Mesenchymal stem cell (in vitro differentiated cells and primary cell): Measurements from ENCODE around the gene NRP2.

Experiments used
- DNase-seq: peaks from one replicate; pipeline ENCODE4 v3.0.0-alpha.2; 2013
- H2AFZ ChIP-seq: one replicate; pipeline ENCODE4 v1.6.1; 2013; ENCODE audit warnings: low read depth, mild to moderate bottlenecking, control low read depth, inconsistent platforms, low read length, moderate library complexity
- H2AK5ac ChIP-seq: 2 replicates; pipeline ENCODE4 v1.6.1; 2013; ENCODE audit warnings: low read length, moderate library complexity, mild to moderate bottlenecking, inconsistent platforms; ENCODE audit not compliant: severe bottlenecking
- H2BK120ac ChIP-seq: one replicate; pipeline ENCODE4 v1.6.1; 2013; ENCODE audit warnings: low read depth, mild to moderate bottlenecking, inconsistent platforms, low read length, moderate library complexity
- H2BK12ac ChIP-seq, 2 experiments: one replicate each; pipeline ENCODE4 v1.6.1; 2013; ENCODE audit warnings: inconsistent platforms in 2 of 2, low read length in 2 of 2, mild to moderate bottlenecking in 2 of 2, moderate library complexity in 2 of 2, control low read depth in 1 of 2
- H2BK15ac ChIP-seq: one replicate; pipeline ENCODE4 v1.6.1; 2013; ENCODE audit warnings: mild to moderate bottlenecking, low read depth, inconsistent platforms; ENCODE audit not compliant: poor library complexity, severe bottlenecking
- H2BK5ac ChIP-seq: 2 replicates; pipeline ENCODE4 v1.6.1; 2013; ENCODE audit warnings: low read depth, mild to moderate bottlenecking, low read length, control low read depth, inconsistent platforms; ENCODE audit not compliant: poor library complexity, severe bottlenecking
- H3K14ac ChIP-seq, 2 experiments: one replicate each; pipeline ENCODE4 v1.6.1; 2013; ENCODE audit warnings: inconsistent platforms in 2 of 2, low read length in 2 of 2, control low read depth in 1 of 2, mild to moderate bottlenecking in 1 of 2, moderate library complexity in 1 of 2
- H3K18ac ChIP-seq, 2 experiments: one replicate each; pipeline ENCODE4 v1.6.1; 2013; ENCODE audit warnings: inconsistent platforms in 2 of 2, low read length in 2 of 2, control low read depth in 1 of 2, low read depth in 1 of 2, mild to moderate bottlenecking in 1 of 2
- H3K23ac ChIP-seq, 2 experiments: one replicate each; pipeline ENCODE4 v1.6.1; 2013; ENCODE audit warnings: inconsistent platforms in 2 of 2, low read length in 2 of 2, mild to moderate bottlenecking in 2 of 2, moderate library complexity in 2 of 2, control low read depth in 1 of 2
- H3K27ac ChIP-seq: 2 replicates; pipeline ENCODE4 v1.5.1; 2013; ENCODE audit warnings: mild to moderate bottlenecking, moderate library complexity, low read length, control low read depth, inconsistent platforms; ENCODE audit not compliant: poor library complexity, severe bottlenecking
- H3K27me3 ChIP-seq, 2 experiments: 2 replicates each; pipeline versions ENCODE4 v1.6.1 to v1.7.0; 2013; ENCODE audit warnings: low read length in 2 of 2, mild to moderate bottlenecking in 2 of 2, moderate library complexity in 2 of 2, control low read depth in 1 of 2, inconsistent platforms in 1 of 2; ENCODE audit not compliant: control insufficient read depth in 1 of 2, insufficient read depth in 1 of 2
- H3K36me3 ChIP-seq, 2 experiments: 2 replicates each; pipeline versions ENCODE4 v1.6.1 to v1.7.0; 2013; ENCODE audit warnings: low read length in 2 of 2, control low read depth in 1 of 2, inconsistent platforms in 1 of 2, low read depth in 1 of 2, mild to moderate bottlenecking in 1 of 2; ENCODE audit not compliant: insufficient read depth in 2 of 2, control insufficient read depth in 1 of 2
- H3K4ac ChIP-seq, 2 experiments: one replicate each; pipeline ENCODE4 v1.6.1; 2013; ENCODE audit warnings: inconsistent platforms in 2 of 2, low read length in 2 of 2, mild to moderate bottlenecking in 2 of 2, moderate library complexity in 2 of 2, control low read depth in 1 of 2, low read depth in 1 of 2
- H3K4me1 ChIP-seq: 2 replicates; pipeline ENCODE4 v1.6.1; 2013; ENCODE audit warnings: low read depth, low read length, control low read depth; ENCODE audit not compliant: control insufficient read depth, insufficient read depth
- H3K4me2 ChIP-seq: 2 replicates; pipeline ENCODE4 v1.6.1; 2013; ENCODE audit warnings: low read length, mild to moderate bottlenecking, inconsistent platforms; ENCODE audit not compliant: poor library complexity, severe bottlenecking
- H3K4me3 ChIP-seq, 2 experiments: 2 replicates each; pipeline versions ENCODE4 v1.5.1 to v1.7.0; 2013; ENCODE audit warnings: low read length in 2 of 2, mild to moderate bottlenecking in 2 of 2, control low read depth in 1 of 2, low read depth in 1 of 2; ENCODE audit not compliant: insufficient read depth in 1 of 2
- H3K79me1 ChIP-seq: replicated peaks from 2 replicates; pipeline ENCODE4 v1.6.1; 2013; ENCODE audit warnings: mild to moderate bottlenecking, control low read depth, low read length, inconsistent platforms; ENCODE audit not compliant: poor library complexity, severe bottlenecking
- H3K9ac ChIP-seq: 2 replicates; pipeline ENCODE4 v1.7.0; 2013; ENCODE audit warnings: mild to moderate bottlenecking, low read length, moderate library complexity
- H3K9me3 ChIP-seq: 2 replicates; pipeline ENCODE4 v1.7.0; 2013; ENCODE audit warnings: mild to moderate bottlenecking, low read length; ENCODE audit not compliant: control insufficient read depth
- H4K8ac ChIP-seq: one replicate; pipeline ENCODE4 v1.6.1; 2013; ENCODE audit warnings: inconsistent platforms, mild to moderate bottlenecking, low read length, moderate library complexity
- H4K91ac ChIP-seq: one replicate; pipeline ENCODE4 v1.6.1; 2013; ENCODE audit warnings: mild to moderate bottlenecking, low read length, inconsistent platforms
- WGBS: methylation state at CpG from one replicate; pipeline ENCODE4 v1.1.7; 2013; ENCODE audit warnings: mixed read lengths; 5-methylcytosine and 5-hydroxymethylcytosine counted together

NRP2 gene

DNA sequence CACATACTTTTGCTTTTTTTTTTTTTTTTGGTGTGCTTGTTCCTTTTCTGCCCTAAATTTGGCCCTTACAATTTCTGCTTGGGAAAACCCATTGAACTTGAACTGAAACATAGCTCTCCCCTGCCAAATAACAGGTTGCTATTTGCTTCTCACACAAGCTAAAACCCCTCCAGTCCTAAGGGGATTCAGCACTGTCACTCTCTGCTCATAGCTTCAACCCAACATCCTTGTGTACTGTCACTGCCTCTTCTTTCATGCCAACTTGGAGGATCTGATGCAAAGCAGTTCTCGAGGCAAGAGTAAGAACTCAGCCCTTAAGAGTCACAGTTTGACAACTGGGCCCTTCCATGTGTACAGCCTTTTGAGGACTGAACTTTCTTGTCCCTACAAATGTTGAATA lies 30.6 kb upstream of the NRP2 start:
- Histone ChIP-seq H3K14ac (no peak overlapping the region), H2AFZ (no peak overlapping the region), H3K9me3 (no peaks in the 10 kb centered on the region), H3K18ac (no peak overlapping the region), H3K23ac (no peak overlapping the region), H3K4ac (no peak overlapping the region), H2BK12ac (no peak overlapping the region), H3K4me1 (peaks cover 4% of the 10 kb centered on the region), H3K27me3 (no peaks in the 10 kb centered on the region), H2AK5ac (no peak overlapping the region), H2BK15ac (no peak overlapping the region), H2BK120ac (no peak overlapping the region), H3K79me1 (no peaks in the 10 kb centered on the region), H4K91ac (no peak overlapping the region), H3K27ac (no peak overlapping the region), H3K9ac (no peak overlapping the region), H2BK5ac (no peak overlapping the region), H3K36me3 (no peaks in the 10 kb centered on the region), H3K4me2 (no peak overlapping the region), H3K4me3 (no peak overlapping the region), H4K8ac (no peak overlapping the region)
- no peak for DNase-seq
- WGBS = 0% methylated on average over 1 of the region's 1 CpG

DNA sequence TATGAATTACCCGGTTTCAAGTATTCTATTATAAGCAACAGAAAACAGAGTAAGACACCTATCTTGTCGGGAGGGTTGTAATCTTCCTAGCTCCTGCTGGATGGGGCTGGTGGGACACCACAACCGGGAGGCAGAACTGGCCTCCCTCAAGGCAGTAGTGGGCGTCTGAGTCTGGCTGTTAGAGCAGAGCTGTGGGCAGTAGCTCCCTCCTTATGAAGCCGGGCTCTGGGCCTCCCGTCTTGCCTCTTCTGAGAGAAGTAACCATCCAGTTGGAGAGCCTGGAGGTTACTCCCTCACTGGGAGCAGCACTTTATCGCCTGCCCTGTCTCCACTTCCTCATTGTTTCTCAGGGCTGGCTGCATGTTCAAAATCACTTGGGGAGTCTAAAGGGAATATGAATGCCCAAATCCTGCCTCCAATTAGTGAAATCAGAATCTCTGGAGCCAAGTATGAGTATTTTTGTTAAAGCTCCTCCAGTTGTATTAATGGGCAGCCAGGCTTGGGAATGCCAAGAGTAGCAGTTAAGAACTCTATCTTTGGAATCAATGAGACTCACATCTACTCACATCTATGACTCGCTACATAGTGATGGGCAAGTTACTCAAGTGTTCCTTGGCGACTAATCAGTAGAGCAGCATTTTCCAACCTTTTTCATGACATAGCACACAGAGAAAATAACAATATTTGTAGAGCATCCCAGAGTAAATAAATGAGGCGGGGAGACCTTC lies 27.3 kb upstream of the NRP2 start:
- Histone ChIP-seq H3K36me3 (no peaks in the 10 kb centered on the region), H3K18ac (no peak overlapping the region), H3K23ac (no peak overlapping the region), H2BK15ac (no peak overlapping the region), H3K14ac (no peak overlapping the region), H4K91ac (no peak overlapping the region), H3K27me3 (peaks cover 0 to 6% of the 10 kb centered on the region in 2 experiments), H3K4me1 (peaks cover 4% of the 10 kb centered on the region), H2BK120ac (no peak overlapping the region), H2BK12ac (no peak overlapping the region), H3K9ac (peak overlapping the region; percentile 46), H2AK5ac (no peak overlapping the region), H3K79me1 (no peaks in the 10 kb centered on the region), H2BK5ac (no peak overlapping the region), H3K9me3 (no peaks in the 10 kb centered on the region), H3K4me2 (no peak overlapping the region), H2AFZ (no peak overlapping the region), H3K27ac (no peak overlapping the region), H3K4me3 (no peak overlapping the region), H3K4ac (no peak overlapping the region), H4K8ac (no peak overlapping the region)
- peak; percentile 70 for DNase-seq
- 92% methylated on average over 9 of the region's 10 CpGs for WGBS

- Histone ChIP-seq H3K27ac (no peak overlapping the region), H3K4ac (no peak overlapping the region), H2BK12ac (peak overlapping the region in 1 of 2 experiments; percentile 21), H2BK120ac (no peak overlapping the region), H2AFZ (no peak overlapping the region), H2AK5ac (no peak overlapping the region), H3K23ac (no peak overlapping the region), H3K4me2 (no peak overlapping the region), H4K91ac (no peak overlapping the region), H3K9ac (peak overlapping the region; percentile 46), H2BK5ac (no peak overlapping the region), H3K9me3 (no peaks in the 10 kb centered on the region), H3K79me1 (no peaks in the 10 kb centered on the region), H3K4me1 (peaks cover 3% of the 10 kb centered on the region), H3K14ac (no peak overlapping the region), H3K18ac (no peak overlapping the region), H2BK15ac (no peak overlapping the region), H3K27me3 (peaks cover 0 to 6% of the 10 kb centered on the region in 2 experiments), H4K8ac (no peak overlapping the region), H3K4me3 (peak overlapping the region in 1 of 2 experiments; percentile 6), H3K36me3 (no peaks in the 10 kb centered on the region)
- DNase-seq = no peak
- 63% methylated on average over 6 of the region's 6 CpGs for WGBS
Observed at GRCh38 chr2:205655779-205656456, 26.4 kb upstream of the NRP2 start.

DNA sequence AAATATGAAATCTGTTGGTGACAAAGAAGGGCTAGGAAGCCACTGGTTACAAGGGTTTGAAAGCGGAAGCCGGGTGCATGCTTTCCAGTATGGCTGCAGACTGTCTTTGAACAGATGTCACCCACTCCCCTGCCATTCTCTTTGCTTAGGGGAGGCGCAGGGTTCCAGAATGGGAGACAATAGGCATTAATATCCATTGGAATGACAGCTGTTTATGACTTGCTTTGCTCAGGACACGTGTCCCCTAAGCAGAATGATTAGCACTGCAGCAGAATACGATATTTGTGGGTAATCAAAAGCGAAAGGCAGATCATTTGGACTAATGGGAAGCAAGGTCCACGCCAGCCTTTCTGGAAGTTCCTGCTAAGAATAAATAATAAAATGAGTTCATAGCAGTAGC lies 25.8 kb upstream of the NRP2 start:
- no peak overlapping the region for H3K27ac ChIP-seq
- H2AK5ac ChIP-seq = no peak overlapping the region
- no peak overlapping the region for H2BK120ac ChIP-seq
- no peaks in the 10 kb centered on the region for H3K79me1 ChIP-seq
- H3K4ac ChIP-seq = no peak overlapping the region
- H4K91ac ChIP-seq = no peak overlapping the region
- H3K14ac ChIP-seq = no peak overlapping the region
- no peak overlapping the region for H3K9ac ChIP-seq
- H2BK12ac ChIP-seq = peak overlapping the region; percentile 21 to 32
- H3K36me3 ChIP-seq = no peaks in the 10 kb centered on the region
- no peak overlapping the region for H3K4me3 ChIP-seq
- H2BK15ac ChIP-seq = no peak overlapping the region
- peaks cover 0 to 6% of the 10 kb centered on the region in 2 experiments for H3K27me3 ChIP-seq
- no peak overlapping the region for H3K23ac ChIP-seq
- no peak overlapping the region for H3K4me2 ChIP-seq
- H4K8ac ChIP-seq = no peak overlapping the region
- H3K9me3 ChIP-seq = no peaks in the 10 kb centered on the region
- H3K18ac ChIP-seq = no peak overlapping the region
- no peak overlapping the region for H2BK5ac ChIP-seq
- DNase-seq = no peak
- WGBS = 88% methylated on average over 7 of the region's 7 CpGs
- peaks cover 4% of the 10 kb centered on the region for H3K4me1 ChIP-seq
- no peak overlapping the region for H2AFZ ChIP-seq
